Measurements from ENCODE around the gene CACNB3. TPM values are rescaled to one million over a fixed set of nuclear protein-coding genes. Genes with fewer than 3 reads are reported as not detected.

CACNB3 gene
- total and polyA plus RNA-seq, 5 donors, result 3.5 to 7.6 (median 6.7) TPM

Small RNA genes lying within 50 kb of the gene (microRNA-seq; reads per million reads assigned to microRNA genes)
- gene MIR4701, result 0 reads per million in 2 donors

Other genes with a start within 250 kb of the CACNB3 start
- gene LALBA, start 248.4 kb upstream of the CACNB3 start, total RNA-seq, result not detected
- not detected for gene LALBA, start 248.4 kb upstream of the CACNB3 start, polyA plus RNA-seq
- 10 to 100 TPM; 22.1 to 25.4 (median 23.8) TPM for gene KANSL2, start 136.3 kb upstream of the CACNB3 start, total RNA-seq
- 21.4 TPM for gene KANSL2, start 136.3 kb upstream of the CACNB3 start, polyA plus RNA-seq
- 10 to 100 TPM; 18.8 to 23.7 (median 21.9) TPM for gene CCNT1, start 101.8 kb upstream of the CACNB3 start, total RNA-seq
- 3.9 TPM for gene CCNT1, start 101.8 kb upstream of the CACNB3 start, polyA plus RNA-seq
- 100 to 1,000 TPM in 1 of 4 donors, 10 to 100 TPM in 3; 75.0 to 125 (median 96.6) TPM for gene ADCY6, start 29.4 kb upstream of the CACNB3 start, total RNA-seq
- 51.4 TPM for gene ADCY6, start 29.4 kb upstream of the CACNB3 start, polyA plus RNA-seq
- 10 to 100 TPM; 31.4 to 38.9 (median 35.1) TPM for gene DDX23, start 33.7 kb downstream of the CACNB3 start, total RNA-seq
- 21.3 TPM for gene DDX23, start 33.7 kb downstream of the CACNB3 start, polyA plus RNA-seq
- under 1 TPM; 0.41 to 0.96 (median 0.71) TPM for gene RND1, start 47.4 kb downstream of the CACNB3 start, total RNA-seq
- 2.6 TPM for gene RND1, start 47.4 kb downstream of the CACNB3 start, polyA plus RNA-seq
- gene FKBP11, start 107.0 kb downstream of the CACNB3 start, total RNA-seq, result 10 to 100 TPM in 3 of 4 donors, 1 to 10 TPM in 1; 3.9 to 14.8 (median 12.3) TPM
- 7.6 TPM for gene FKBP11, start 107.0 kb downstream of the CACNB3 start, polyA plus RNA-seq
- gene ARF3, start 139.0 kb downstream of the CACNB3 start, total RNA-seq, result 10 to 100 TPM; 75.6 to 94.8 (median 80.6) TPM
- gene ARF3, start 139.0 kb downstream of the CACNB3 start, polyA plus RNA-seq, result 65.0 TPM
- 1 to 10 TPM in 1 of 4 donors, under 1 TPM in 3; 0.57 to 1.7 (median 0.73) TPM for gene WNT10B, start 153.2 kb downstream of the CACNB3 start, total RNA-seq
- gene WNT10B, start 153.2 kb downstream of the CACNB3 start, polyA plus RNA-seq, result 0.66 TPM
- not detected for gene WNT1, start 159.8 kb downstream of the CACNB3 start, total RNA-seq
- gene WNT1, start 159.8 kb downstream of the CACNB3 start, polyA plus RNA-seq, result not detected
- 1 to 10 TPM in 2 of 4 donors, under 1 TPM in 2; 0.42 to 2.8 (median 1.1) TPM for gene DDN, start 180.9 kb downstream of the CACNB3 start, total RNA-seq
- gene DDN, start 180.9 kb downstream of the CACNB3 start, polyA plus RNA-seq, result 1.6 TPM
- gene PRKAG1, start 200.3 kb downstream of the CACNB3 start, total RNA-seq, result 10 to 100 TPM; 65.7 to 88.9 (median 80.7) TPM
- 72.4 TPM for gene PRKAG1, start 200.3 kb downstream of the CACNB3 start, polyA plus RNA-seq
- 10 to 100 TPM; 38.8 to 53.5 (median 46.2) TPM for gene KMT2D, start 242.3 kb downstream of the CACNB3 start, total RNA-seq
- gene KMT2D, start 242.3 kb downstream of the CACNB3 start, polyA plus RNA-seq, result 43.1 TPM